HepG2 (cell line): ENCODE results near the gene ZCCHC12. TPM values are rescaled to one million over a fixed set of nuclear protein-coding genes. Genes with fewer than 3 reads are reported as not detected.

Experiments
- ATAC-seq: fragments of 200-7000 bp; cut with Tn5 transposase; 3 replicates; pipeline ENCODE4 v1.9.1; 2020; ENCODE audit warnings: mild to moderate bottlenecking, moderate library complexity
- BruUV-seq: library from RNA; stranded (reverse); fragments of 400-500 nt; replicated peaks from 2 replicates; lab custom pipeline; 2021; lab: Mats Ljungman, UMichigan
- CTCF ChIA-PET: fragments of 300-600 bp; formaldehyde crosslinking; extraction: SDS; loops from one replicate; lab custom pipeline; 2021; ENCODE audit warnings: low total read pairs, inconsistent platforms, low intra/inter-chr PET ratio; lab: Yijun Ruan, JAX
- POLR2A ChIA-PET: fragments of 350-600 bp; sonication (Branson Sonifier 250); formaldehyde crosslinking; loops from one replicate; lab custom pipeline; 2020; ENCODE audit warnings: antibody characterized with exemption, inconsistent platforms; lab: Yijun Ruan, JAX
- DNase-seq: peaks from one replicate; pipeline ENCODE4 v3.0.0-alpha.2; 2015; ENCODE audit warnings: low spot score
- FAIRE-seq: peaks from 3 replicates; lab custom pipeline; 2011; peaks lifted over from hg19 to GRCh38; lab: Jason Lieb, UNC
- H2AFZ ChIP-seq: one replicate; pipeline ENCODE4 v1.6.1; 2011; ENCODE audit warnings: low read length, inconsistent platforms
- H3K27ac ChIP-seq: fragments of 300-600 bp; 3 replicates; pipeline ENCODE4 v1.8.0; 2011; ENCODE audit warnings: mixed run types, mild to moderate bottlenecking, mixed read lengths, low read length, inconsistent platforms; ENCODE audit not compliant: insufficient read depth; ENCODE audit errors: extremely low read length
- H3K27me3 ChIP-seq, 2 experiments: fragments of 200-600 bp in 1 of 2; 2 replicates in 1 of 2; 3 replicates in 1 of 2; pipeline versions ENCODE4 v1.6.0 to v1.8.0; 2011; ENCODE audit warnings: low read length in 2 of 2, mild to moderate bottlenecking in 2 of 2, moderate library complexity in 2 of 2, inconsistent platforms in 1 of 2; ENCODE audit not compliant: insufficient read depth in 2 of 2, control insufficient read depth in 1 of 2
- H3K36me3 ChIP-seq, 2 experiments: fragments of 200-600 bp in 1 of 2; replicated peaks in 1 of 2; 2 replicates in 1 of 2; 3 replicates in 1 of 2; pipeline versions ENCODE4 v1.5.1 to v1.8.0; 2011; ENCODE audit warnings: low read length in 2 of 2, inconsistent platforms in 1 of 2; ENCODE audit not compliant: insufficient read depth in 2 of 2, control insufficient read depth in 1 of 2
- H3K4me1 ChIP-seq: 2 replicates; pipeline ENCODE4 v1.5.1; 2012; ENCODE audit warnings: low read length, inconsistent platforms; ENCODE audit not compliant: insufficient read depth
- H3K4me2 ChIP-seq: 2 replicates; pipeline ENCODE4 v1.6.0; 2011; ENCODE audit warnings: low read depth, low read length, inconsistent platforms
- H3K4me3 ChIP-seq, 3 experiments: fragments of 200-600 bp in 1 of 3; sonication (generic), shearing (Covaris generic) in 1 of 3; replicated peaks in 1 of 3; 2 replicates each; pipeline ENCODE4 v1.5.1; 2011 to 2016; ENCODE audit warnings: low read length in 3 of 3, inconsistent platforms in 2 of 3, low read depth in 2 of 3, mild to moderate bottlenecking in 2 of 3, control low read depth in 1 of 3, mixed read lengths in 1 of 3; ENCODE audit not compliant: insufficient read depth in 1 of 3
- H3K79me2 ChIP-seq: one replicate; pipeline ENCODE4 v1.6.1; 2011; ENCODE audit warnings: low read length, inconsistent platforms; ENCODE audit not compliant: insufficient read depth
- H3K9ac ChIP-seq: 2 replicates; pipeline ENCODE4 v1.6.0; 2011; ENCODE audit warnings: mild to moderate bottlenecking, low read depth, low read length, inconsistent platforms; ENCODE audit not compliant: insufficient read depth
- H3K9me3 ChIP-seq: 2 replicates; pipeline ENCODE4 v1.5.1; 2012; ENCODE audit warnings: mild to moderate bottlenecking, low read length
- H4K20me1 ChIP-seq: 2 replicates; pipeline ENCODE4 v1.6.0; 2011; ENCODE audit warnings: inconsistent platforms, mild to moderate bottlenecking, low read length, moderate library complexity; ENCODE audit not compliant: insufficient read depth
- ARID5B ChIP-seq: IDR thresholded peaks from 2 replicates; pipeline ENCODE4 v1.4.0; 2020; ENCODE audit warnings: mild to moderate bottlenecking, missing genetic modification reagents
- ARNT2 ChIP-seq: sonication (generic); formaldehyde crosslinking; IDR thresholded peaks from 2 replicates; pipeline ENCODE4 v1.8.0; 2022; ENCODE audit warnings: mild to moderate bottlenecking, low read depth, missing genetic modification reagents, moderate library complexity
- CREB3 ChIP-seq: sonication (generic); formaldehyde crosslinking; IDR thresholded peaks from 2 replicates; pipeline ENCODE4 v1.5.0; 2020; ENCODE audit warnings: missing genetic modification reagents
- DDIT3 ChIP-seq: sonication (generic); formaldehyde crosslinking; IDR thresholded peaks from 2 replicates; pipeline ENCODE4 v1.4.0; 2020; ENCODE audit warnings: mild to moderate bottlenecking, missing genetic modification reagents
- EED ChIP-seq: sonication (generic); formaldehyde crosslinking; IDR thresholded peaks from 2 replicates; pipeline ENCODE4 v1.5.0; 2020; ENCODE audit warnings: mild to moderate bottlenecking, missing genetic modification reagents
- HOXA9 ChIP-seq: sonication (generic); formaldehyde crosslinking; IDR thresholded peaks from 2 replicates; pipeline ENCODE4 v1.8.1; 2022; ENCODE audit warnings: missing genetic modification reagents, mild to moderate bottlenecking, moderate library complexity, borderline replicate concordance
- KLF9 ChIP-seq: IDR thresholded peaks from 2 replicates; pipeline ENCODE4 v1.6.1; 2016; ENCODE audit warnings: low read depth
- MYPOP ChIP-seq: sonication (generic); formaldehyde crosslinking; IDR thresholded peaks from 2 replicates; pipeline ENCODE4 v1.8.1; 2023; ENCODE audit warnings: mild to moderate bottlenecking, moderate library complexity, missing genetic modification reagents
- NPAS2 ChIP-seq: sonication (generic); formaldehyde crosslinking; IDR thresholded peaks from 2 replicates; pipeline ENCODE4 v1.8.0; 2022; ENCODE audit warnings: mild to moderate bottlenecking, missing genetic modification reagents, borderline replicate concordance
- PHF5A ChIP-seq: IDR thresholded peaks from one replicate; pipeline ENCODE4 v1.6.1; 2018; ENCODE audit warnings: low read depth, missing genetic modification reagents; ENCODE audit not compliant: unreplicated experiment
- PLRG1 ChIP-seq: fragments of 450-650 bp; conservative IDR thresholded peaks from 2 replicates; pipeline ENCODE4 v1.6.1; 2016
- SIN3B ChIP-seq: fragments of 150-350 bp; IDR thresholded peaks from 2 replicates; pipeline ENCODE4 v1.6.1; 2014; ENCODE audit warnings: low read length
- SMARCE1 ChIP-seq: fragments of 450-650 bp; IDR thresholded peaks from 2 replicates; pipeline ENCODE4 v1.6.1; 2017; ENCODE audit warnings: borderline replicate concordance
- ZNF33A ChIP-seq: sonication (generic); formaldehyde crosslinking; IDR thresholded peaks from 2 replicates; pipeline ENCODE4 v1.5.1; 2020; ENCODE audit warnings: missing genetic modification reagents, mild to moderate bottlenecking, moderate library complexity, borderline replicate concordance
- ZNF616 ChIP-seq: sonication (generic); formaldehyde crosslinking; IDR thresholded peaks from 2 replicates; pipeline ENCODE4 v1.5.0; 2020; ENCODE audit warnings: low read depth, mild to moderate bottlenecking, missing genetic modification reagents
- ZNF879 ChIP-seq: sonication (generic); formaldehyde crosslinking; IDR thresholded peaks from 2 replicates; pipeline ENCODE4 v1.8.1; 2023; ENCODE audit warnings: missing genetic modification reagents
- WGBS: methylation state at CpG from one replicate; pipeline ENCODE4 v1.1.6; 2017; ENCODE audit warnings: low lambda C conversion rate; 5-methylcytosine and 5-hydroxymethylcytosine counted together
- in situ Hi-C: cut with HindIII; loops from 2 replicates; pipeline ENCODE4 v1.10.0; 2017; ENCODE audit warnings: low pct_unique_long_range_greater_than_20kb; ENCODE audit not compliant: extremely low pct_ligation_motif_present
- intact Hi-C: fragments of 100-400 bp; cut with micrococcal nuclease; formaldehyde crosslinking; loops from one replicate; pipeline ENCODE4 v1.10.0; 2022; ENCODE audit not compliant: unreplicated experiment
- polyA plus RNA-seq, 8 experiments: library from polyadenylated mRNA; depleted of rRNA in 3 of 8; stranded (reverse) in 7 of 8; unstranded in 1 of 8; fragments of >200 nt; fragmentation: Illumina TruSeq in 4 of 8; extraction: Trizol in 4 of 8; gene quantifications; 2 replicates each; pipeline versions ENCODE4 v1.2.1 to v1.2.3, GENCODE V29; 2011 to 2016; ENCODE audit warnings: low read depth in 4 of 8, missing spikeins in 1 of 8, mixed read lengths in 1 of 8; ENCODE audit not compliant: insufficient read depth in 1 of 8
- total RNA-seq, 5 experiments: library from RNA; depleted of rRNA; stranded (reverse); fragments of >200 nt; fragmentation: Illumina TruSeq; extraction: Trizol; gene quantifications; 2 replicates each; pipeline ENCODE4 v1.2.3, GENCODE V29; 2016; ENCODE audit warnings: low read depth in 1 of 5

Gene ZCCHC12
- total and polyA plus RNA-seq, 2 of the 13 experiments (the other 11 are each of a cell fraction or from before 2014, with no cell fraction given): 0.05 to 0.20 TPM

- TF ChIP-seq SMARCE1: no peak
Measured at GRCh38 chrX:118855681-118856310, 32.2 kb downstream of the ZCCHC12 start (continued).

GRCh38 chrX:118857006-118857405 lies 33.4 kb downstream of the ZCCHC12 start:
- Histone ChIP-seq H4K20me1 (no peaks in the 10 kb centered on the region), H3K4me3 (no peak overlapping the region), H3K9me3 (no peaks in the 10 kb centered on the region), H2AFZ (no peak overlapping the region), H3K4me2 (no peak overlapping the region), H3K4me1 (peaks cover 24% of the 10 kb centered on the region), H3K79me2 (no peaks in the 10 kb centered on the region), H3K9ac (no peak overlapping the region), H3K27ac (no peak overlapping the region), H3K27me3 (no peaks in the 10 kb centered on the region), H3K36me3 (no peaks in the 10 kb centered on the region)
- ChIA-PET CTCF (no interaction called here), POLR2A (no interaction called here)
- ATAC-seq: no peak
- in situ Hi-C loops: loop anchor here (25.0 kb wide), 1 partner anchor 130 kb away; no protein-coding TSS in a partner anchor
- 92% methylated on average over 3 of the region's 3 CpGs for WGBS
- intact Hi-C loops: no loop called here
- BruUV-seq: no TSS peak
- FAIRE-seq: no peak
- no peak for DNase-seq
- no peak for TF ChIP-seq ZNF33A (CRISPR knock-in tag)
- TF ChIP-seq ARID5B (CRISPR knock-in tag): no peak
- no peak for TF ChIP-seq PHF5A
- TF ChIP-seq ARNT2 (CRISPR knock-in tag): no peak
- no peak for TF ChIP-seq CREB3 (CRISPR knock-in tag)
- TF ChIP-seq PLRG1: no peak
- TF ChIP-seq ZNF616: no peak
- TF ChIP-seq KLF9 (CRISPR knock-in tag): no peak
- TF ChIP-seq MYPOP (CRISPR knock-in tag): no peak
- TF ChIP-seq SIN3B: no peak
- TF ChIP-seq EED: no peak
- TF ChIP-seq ZNF879 (CRISPR knock-in tag): no peak
- TF ChIP-seq HOXA9 (CRISPR knock-in tag): no peak
- TF ChIP-seq NPAS2 (CRISPR knock-in tag): no peak
- no peak for TF ChIP-seq DDIT3 (CRISPR knock-in tag)
